Heart left ventricle (tissue), 13 donors: Measurements from ENCODE around the gene ENTR1.

Experiments
- CTCF ChIP-seq, 12 donors: fragments of 200-600 bp; sonication (generic) in 4 of 12; IDR thresholded peaks; one replicate each; pipeline versions ENCODE4 v1.5.0 to v1.8.0; 2018 to 2022; ENCODE audit warnings: antibody characterized with exemption in 12 of 12, mild to moderate bottlenecking in 5 of 12
- POLR2A ChIP-seq, 2 donors: fragments of 450-650 bp; IDR thresholded peaks; one replicate each; pipeline ENCODE4 v1.6.1; 2017; ENCODE audit warnings: antibody characterized with exemption in 2 of 2, mild to moderate bottlenecking in 2 of 2, moderate library complexity in 2 of 2
- donor health status: ischemic (EF 13 %, LVEDD 7.1; RV severe dilation, severe dysfunction).
- donor health status: DM: no; HTN: yes; CAD: no.
- donor health status: DM: no; HTN: no; CAD: no.
- donor health status: ischemic (EF 25% LVEDD 6.9; RV normal size, moderate dysfunction).
- donor health status: ischemic (EF 25% LVEDD 5.7; RV mildly dilated, moderate dysfunction).
- donor health status: ischemic (EF 35%, LVEDD 5.7; RV mildly dilated, moderate dysfunction).
- donor health status: nonischemic (EF 11% LVEDD 7.7; RV severe dilation, severe dysfunction).
- donor health status: DM: yes; HTN: yes; CAD: no.
- donor health status: PGD.
- donor health status: ischemic (EF 29% LVEDD 5.4; RV normal size, mild dysfunction).
- donor health status: nonischemic (EF 23%, LVEDD 6.1; RV moderate dilation, normal function).

- TF ChIP-seq CTCF (IDR thresholded peaks at IDR 0.05) = no peak
- no peak for TF ChIP-seq POLR2A (IDR thresholded peaks at IDR 0.05)
Measured at GRCh38 chr9:136444102-136444501, 33.7 kb upstream of the ENTR1 start.
